ENCODE results near the gene SF3B1. TPM values are rescaled to one million over a fixed set of nuclear protein-coding genes. Genes with fewer than 3 reads are reported as not detected.
"Not testable (repeated sequence)": the region's sequence is repeated elsewhere in the genome, so short reads cannot be mapped to it uniquely, and the experiment has no call there.

The SF3B1 gene
- total RNA-seq = 100 to 1,000 TPM; 197 to 250 TPM

- Histone ChIP-seq H3K9me3 (no peaks in the 10 kb centered on the region), H3K4me1 (replicated peaks) (peaks cover 6% of the 10 kb centered on the region), H3K4me3 (peak within 1 kb of the TSS; percentile 83 to 97), H3K27me3 (replicated peaks; ENCODE audit: insufficient read depth) (no peaks in the 10 kb centered on the region), H3K27ac (peak within 1 kb of the TSS; percentile 96 to 97), H3K36me3 (no peaks in the 10 kb centered on the region)
- intact Hi-C loops (cut with DNase I) = loop anchor here (2.0 kb wide), 2 partner anchors 18 to 64 kb away; partner anchors contain the start of genes COQ10B and HSPD1
- TF ChIP-seq POLR2A (IDR thresholded peaks at IDR 0.05) = peak; percentile 95
- TF ChIP-seq POLR2AphosphoS5 (IDR thresholded peaks at IDR 0.05) = peak; percentile 100
- peak in 2 of 4 experiments; percentile 32 to 45 for TF ChIP-seq CTCF (IDR thresholded peaks at IDR 0.05)
- WGBS = under 1% methylated on average over 74 of the region's 74 CpGs
- DNase-seq (ENCODE audit: low spot score) = peak; percentile 98
Measured at GRCh38 chr2:197434541-197435513, at the start of gene SF3B1. Gene SF3B1, minus strand, starts transcription at chr2:197435028. Its CDS starts 29 bp downstream, at chr2:197434999.

- H3K4me1 ChIP-seq (replicated peaks); intact Hi-C loops (cut with DNase I); H3K9me3 ChIP-seq; DNase-seq (ENCODE audit: low spot score); H3K27ac ChIP-seq; H3K4me3 ChIP-seq; H3K27me3 ChIP-seq (replicated peaks; ENCODE audit: insufficient read depth); H3K36me3 ChIP-seq: not testable (repeated sequence)
- 99% methylated on average over 3 of the region's 3 CpGs for WGBS
Measured at GRCh38 chr2:197484248-197484647, 49.4 kb upstream of the SF3B1 start.

GRCh38 chr2:197480165-197481036, 45.6 kb upstream of the SF3B1 start:
- H3K4me1 ChIP-seq (replicated peaks) = no peaks in the 10 kb centered on the region
- intact Hi-C loops (cut with DNase I) = no loop called here
- H3K36me3 ChIP-seq = peaks cover 3% of the 10 kb centered on the region in 2 donors
- TF ChIP-seq POLR2AphosphoS5 (IDR thresholded peaks at IDR 0.05) = no peak
- TF ChIP-seq POLR2A (IDR thresholded peaks at IDR 0.05) = no peak
- no peak for TF ChIP-seq CTCF (IDR thresholded peaks at IDR 0.05)
- no peak for DNase-seq (ENCODE audit: low spot score)
- no peak overlapping the region for H3K27ac ChIP-seq
- no peak overlapping the region for H3K4me3 ChIP-seq
- H3K9me3 ChIP-seq = no peaks in the 10 kb centered on the region
- 92% methylated on average over 9 of the region's 9 CpGs for WGBS
- H3K27me3 ChIP-seq (replicated peaks; ENCODE audit: insufficient read depth) = no peaks in the 10 kb centered on the region

GRCh38 chr2:197477797-197478196, 43.0 kb upstream of the SF3B1 start:
- intact Hi-C loops (cut with DNase I) = no loop called here
- no peak for TF ChIP-seq POLR2AphosphoS5 (IDR thresholded peaks at IDR 0.05)
- TF ChIP-seq CTCF (IDR thresholded peaks at IDR 0.05) = no peak
- TF ChIP-seq POLR2A (IDR thresholded peaks at IDR 0.05) = no peak
- Histone ChIP-seq H3K9me3 (no peaks in the 10 kb centered on the region), H3K4me1 (replicated peaks) (no peaks in the 10 kb centered on the region), H3K36me3 (peaks cover 3% of the 10 kb centered on the region in 2 donors), H3K4me3 (no peak overlapping the region), H3K27ac (no peak overlapping the region), H3K27me3 (replicated peaks; ENCODE audit: insufficient read depth) (no peaks in the 10 kb centered on the region)
- DNase-seq (ENCODE audit: low spot score) = no peak
- WGBS = 96% methylated on average over 3 of the region's 3 CpGs

GRCh38 chr2:197472166-197472565, 37.3 kb upstream of the SF3B1 start:
- no peak for TF ChIP-seq CTCF (IDR thresholded peaks at IDR 0.05)
- Histone ChIP-seq H3K9me3 (no peaks in the 10 kb centered on the region), H3K27me3 (replicated peaks; ENCODE audit: insufficient read depth) (no peaks in the 10 kb centered on the region), H3K36me3 (no peaks in the 10 kb centered on the region), H3K27ac (no peak overlapping the region), H3K4me1 (replicated peaks) (no peaks in the 10 kb centered on the region), H3K4me3 (no peak overlapping the region)
- WGBS = 96% methylated on average over 5 of the region's 5 CpGs
- intact Hi-C loops (cut with DNase I) = no loop called here
- no peak for DNase-seq (ENCODE audit: low spot score)

Measured in prostate gland (tissue), 2 donors.